HCT116 (cell line): Measurements from ENCODE around the gene AHI1. TPM values are rescaled to one million over a fixed set of nuclear protein-coding genes. Genes with fewer than 3 reads are reported as not detected.

Source experiments
- ATAC-seq: fragments of 200-7000 bp; cut with Tn5 transposase; 2 replicates; pipeline ENCODE4 v1.9.1; 2020; ENCODE audit warnings: mild to moderate bottlenecking, moderate library complexity
- BruUV-seq: library from RNA; stranded (reverse); fragments of 400-500 nt; replicated peaks from 2 replicates; lab custom pipeline; 2021; lab: Mats Ljungman, UMichigan
- CTCF ChIA-PET: fragments of 300-600 bp; sonication (Branson Sonifier 250); formaldehyde crosslinking; loops from one replicate; lab custom pipeline; 2021; ENCODE audit warnings: antibody characterized with exemption; lab: Charles Lee
- POLR2A ChIA-PET: fragments of 300-600, 350-600 bp; sonication (Branson Sonifier 250); formaldehyde crosslinking; loops from one replicate; lab custom pipeline; 2021; ENCODE audit warnings: antibody characterized with exemption; lab: Charles Lee
- RAD21 ChIA-PET, 2 experiments: fragments of 300-600 bp; sonication (Branson Sonifier 250); formaldehyde crosslinking; loops; one replicate each; lab custom pipeline; 2023; ENCODE audit warnings: low total read pairs in 2 of 2; ENCODE audit not compliant: uncharacterized antibody in 2 of 2, unreplicated experiment in 2 of 2, low non-redundant PET in 1 of 2; lab: Charles Lee
- DNase-seq: peaks from one replicate; pipeline ENCODE4 v3.0.0-alpha.2; 2010; ENCODE audit warnings: low read depth, low spot score
- H2AFZ ChIP-seq: fragments of 200-600 bp; shearing (Covaris generic), sonication (generic); 2 replicates; pipeline ENCODE4 v1.6.1; 2017; ENCODE audit warnings: low read depth, mixed run types, mixed read lengths, antibody characterized with exemption, low read length; ENCODE audit not compliant: poor library complexity, severe bottlenecking
- H3K27ac ChIP-seq: 2 replicates; pipeline ENCODE4 v1.5.1; 2012; ENCODE audit warnings: low read depth, low read length
- H3K27me3 ChIP-seq: fragments of 200-600 bp; sonication (generic); 2 replicates; pipeline ENCODE4 v1.6.1; 2016; ENCODE audit warnings: mixed run types, low read length, mixed read lengths; ENCODE audit not compliant: insufficient read depth
- H3K36me3 ChIP-seq, 2 experiments: fragments of 200-500 bp in 1 of 2; fragments of 200-600 bp in 1 of 2; sonication (Bioruptor generic) in 1 of 2; sonication (generic) in 1 of 2; 2 replicates each; pipeline versions ENCODE4 v1.5.1 to v1.6.1; 2014 to 2016; ENCODE audit warnings: low read length in 2 of 2, inconsistent platforms in 1 of 2, mixed read lengths in 1 of 2, mixed run types in 1 of 2; ENCODE audit not compliant: insufficient read depth in 2 of 2, control insufficient read depth in 1 of 2
- H3K4me1 ChIP-seq, 2 experiments: fragments of 200-600 bp in 1 of 2; sonication (generic) in 1 of 2; 2 replicates each; pipeline versions ENCODE4 v1.5.1 to v1.6.1; 2012 to 2017; ENCODE audit warnings: low read length in 2 of 2, inconsistent platforms in 1 of 2, mild to moderate bottlenecking in 1 of 2, mixed read lengths in 1 of 2, mixed run types in 1 of 2, moderate library complexity in 1 of 2; ENCODE audit not compliant: insufficient read depth in 2 of 2, control insufficient read depth in 1 of 2
- H3K4me2 ChIP-seq: fragments of 200-600 bp; sonication (generic); 2 replicates; pipeline ENCODE4 v1.6.1; 2017; ENCODE audit warnings: mixed run types, low read length, mixed read lengths
- H3K4me3 ChIP-seq, 2 experiments: fragments of 200-600 bp in 1 of 2; sonication (generic) in 1 of 2; replicated peaks in 1 of 2; 2 replicates each; pipeline ENCODE4 v1.5.1; 2011 to 2016; ENCODE audit warnings: low read length in 2 of 2, control low read depth in 1 of 2, low read depth in 1 of 2, mild to moderate bottlenecking in 1 of 2, mixed read lengths in 1 of 2, mixed run types in 1 of 2
- H3K79me2 ChIP-seq: fragments of 200-600 bp; sonication (generic); 2 replicates; pipeline ENCODE4 v1.6.1; 2017; ENCODE audit warnings: mild to moderate bottlenecking, mixed run types, low read length, moderate library complexity, mixed read lengths; ENCODE audit not compliant: insufficient read depth
- H3K9ac ChIP-seq: fragments of 200-600 bp; sonication (generic); 2 replicates; pipeline ENCODE4 v1.6.1; 2016; ENCODE audit warnings: low read length, mixed read lengths
- H3K9me2 ChIP-seq: fragments of 200-600 bp; sonication (generic), shearing (Covaris generic); 2 replicates; pipeline ENCODE4 v1.6.1; 2017; ENCODE audit warnings: mixed run types, mild to moderate bottlenecking, moderate library complexity; ENCODE audit not compliant: insufficient read depth
- H3K9me3 ChIP-seq, 2 experiments: fragments of 200-500 bp in 1 of 2; fragments of 200-600 bp in 1 of 2; sonication (Bioruptor generic) in 1 of 2; sonication (generic) in 1 of 2; 2 replicates each; pipeline ENCODE4 v1.6.1; 2014 to 2017; ENCODE audit warnings: low read length in 2 of 2, mixed read lengths in 2 of 2, inconsistent platforms in 1 of 2, low read depth in 1 of 2, mild to moderate bottlenecking in 1 of 2, mixed run types in 1 of 2, moderate library complexity in 1 of 2; ENCODE audit not compliant: control insufficient read depth in 1 of 2, insufficient read depth in 1 of 2
- H4K20me1 ChIP-seq: fragments of 200-600 bp; sonication (generic), shearing (Covaris generic); 2 replicates; pipeline ENCODE4 v1.6.1; 2017; ENCODE audit warnings: mixed run types, mild to moderate bottlenecking, moderate library complexity; ENCODE audit not compliant: insufficient read depth
- CBX3 ChIP-seq: IDR thresholded peaks from 2 replicates; pipeline ENCODE4 v1.6.1; 2012; ENCODE audit warnings: low read depth
- ELF1 ChIP-seq: IDR thresholded peaks from 2 replicates; pipeline ENCODE4 v1.6.1; 2012; ENCODE audit warnings: low read depth, borderline replicate concordance
- EZH2phosphoT487 ChIP-seq: fragments of 200-600 bp; IDR thresholded peaks from 2 replicates; pipeline ENCODE4 v1.6.1; 2018; ENCODE audit warnings: antibody characterized with exemption, borderline replicate concordance
- POLR2A ChIP-seq: IDR thresholded peaks from 2 replicates; pipeline ENCODE4 v1.7.0; 2011; ENCODE audit warnings: borderline replicate concordance; ENCODE audit not compliant: insufficient read depth, insufficient read length; ENCODE audit errors: extremely low read depth
- POLR2AphosphoS5 ChIP-seq: IDR thresholded peaks from 2 replicates; pipeline ENCODE4 v1.6.1; 2011; ENCODE audit warnings: mild to moderate bottlenecking, low read depth, low read length, moderate library complexity
- RAD21 ChIP-seq: IDR thresholded peaks from 2 replicates; pipeline ENCODE4 v1.6.1; 2012; ENCODE audit warnings: low read depth, mild to moderate bottlenecking
- SRF ChIP-seq: IDR thresholded peaks from 2 replicates; pipeline ENCODE4 v1.6.1; 2012; ENCODE audit warnings: low read depth
- intact Hi-C: fragments of 100-400 bp; cut with micrococcal nuclease; formaldehyde crosslinking; loops from 2 replicates; pipeline ENCODE4 v1.10.0; 2022
- total RNA-seq: library from RNA; stranded (reverse); gene quantifications from one replicate; pipeline ENCODE4 v1.2.1, GENCODE V29; 2021; ENCODE audit not compliant: unreplicated experiment
- TF ChIP-seq, protein P1 (sequence below), 3 experiments: fragments of 200-600 bp in 1 of 3; sonication (generic) in 1 of 3; IDR thresholded peaks in 2 of 3; conservative IDR thresholded peaks in 1 of 3; 2 replicates each; pipeline ENCODE4 v1.5.1; 2012 to 2017; ENCODE audit warnings: low read depth in 2 of 3, low read length in 2 of 3, antibody characterized with exemption in 1 of 3, borderline replicate concordance in 1 of 3, control low read depth in 1 of 3, mild to moderate bottlenecking in 1 of 3, mixed read lengths in 1 of 3, mixed run types in 1 of 3, moderate library complexity in 1 of 3; ENCODE audit not compliant: insufficient read depth in 1 of 3
- TF ChIP-seq, protein P2 (sequence below): IDR thresholded peaks from 2 replicates; pipeline ENCODE4 v1.6.1; 2012
- TF ChIP-seq, protein P3 (sequence below): IDR thresholded peaks from 2 replicates; pipeline ENCODE4 v1.6.1; 2012; ENCODE audit warnings: low read depth

AHI1 gene
- total RNA-seq, 1 experiment from 2014 or later, result 29.6 TPM

DNA sequence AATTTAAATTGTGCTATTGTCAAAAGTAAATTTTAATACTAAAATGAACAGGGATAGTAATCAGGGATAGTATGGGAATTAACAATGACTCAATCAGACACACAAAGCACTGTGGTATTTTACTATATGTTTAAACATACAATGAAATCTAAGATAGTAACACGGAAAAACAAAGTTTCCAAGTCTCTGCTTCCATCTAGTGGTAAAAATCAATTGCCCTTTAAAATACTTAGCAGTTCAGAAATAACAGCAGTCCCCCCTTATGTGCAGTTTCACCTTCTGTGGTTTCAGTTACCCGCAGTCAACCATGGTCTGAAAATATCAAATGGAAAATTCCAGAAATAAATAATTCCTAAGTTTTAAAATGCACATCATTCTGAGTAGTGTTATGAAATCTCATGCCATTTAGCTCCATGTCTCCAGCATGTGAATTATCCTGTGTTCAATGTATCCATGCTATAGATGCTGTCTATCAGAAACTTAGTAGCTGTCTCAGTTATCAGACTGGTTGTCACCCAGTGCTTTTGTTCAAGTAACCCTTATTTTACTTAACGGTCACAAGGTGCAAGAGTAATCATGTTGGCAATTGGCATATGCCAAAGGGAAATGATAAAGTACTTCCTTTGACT lies 58.5 kb downstream of the AHI1 start:
- Histone ChIP-seq H3K9me3 (no peaks in the 10 kb centered on the region), H3K27ac (no peak overlapping the region), H3K9ac (no peak overlapping the region), H3K9me2 (no peaks in the 10 kb centered on the region), H3K4me1 (no peaks in the 10 kb centered on the region), H3K27me3 (no peaks in the 10 kb centered on the region), H3K79me2 (no peaks in the 10 kb centered on the region), H2AFZ (no peak overlapping the region), H3K4me2 (no peak overlapping the region), H4K20me1 (no peaks in the 10 kb centered on the region), H3K4me3 (no peak overlapping the region), H3K36me3 (peaks cover 3 to 7% of the 10 kb centered on the region in 2 experiments; a peak in 1 of 4 replicates)
- no TSS peak for BruUV-seq
- intact Hi-C loops, result loop anchor here (5.0 kb wide), 1 partner anchor 1282 kb away; no protein-coding TSS in a partner anchor
- CTCF ChIA-PET, result no interaction called here
- DNase-seq, result no peak
- RAD21 ChIA-PET, result no interaction called here
- peak; percentile 42; the same call in 1 of the 2 replicates for ATAC-seq
- POLR2A ChIA-PET, result no interaction called here
- TF ChIP-seq POLR2AphosphoS5 (no peak), POLR2A (no peak), ELF1 (no peak), CBX3 (no peak), EZH2phosphoT487 (no peak), SRF (no peak), RAD21 (peak; percentile 52)
- TF ChIP-seq, protein P1, sequence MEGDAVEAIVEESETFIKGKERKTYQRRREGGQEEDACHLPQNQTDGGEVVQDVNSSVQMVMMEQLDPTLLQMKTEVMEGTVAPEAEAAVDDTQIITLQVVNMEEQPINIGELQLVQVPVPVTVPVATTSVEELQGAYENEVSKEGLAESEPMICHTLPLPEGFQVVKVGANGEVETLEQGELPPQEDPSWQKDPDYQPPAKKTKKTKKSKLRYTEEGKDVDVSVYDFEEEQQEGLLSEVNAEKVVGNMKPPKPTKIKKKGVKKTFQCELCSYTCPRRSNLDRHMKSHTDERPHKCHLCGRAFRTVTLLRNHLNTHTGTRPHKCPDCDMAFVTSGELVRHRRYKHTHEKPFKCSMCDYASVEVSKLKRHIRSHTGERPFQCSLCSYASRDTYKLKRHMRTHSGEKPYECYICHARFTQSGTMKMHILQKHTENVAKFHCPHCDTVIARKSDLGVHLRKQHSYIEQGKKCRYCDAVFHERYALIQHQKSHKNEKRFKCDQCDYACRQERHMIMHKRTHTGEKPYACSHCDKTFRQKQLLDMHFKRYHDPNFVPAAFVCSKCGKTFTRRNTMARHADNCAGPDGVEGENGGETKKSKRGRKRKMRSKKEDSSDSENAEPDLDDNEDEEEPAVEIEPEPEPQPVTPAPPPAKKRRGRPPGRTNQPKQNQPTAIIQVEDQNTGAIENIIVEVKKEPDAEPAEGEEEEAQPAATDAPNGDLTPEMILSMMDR (IDR thresholded peaks at IDR 0.05 in 2 of 3, conservative IDR thresholded peaks at IDR 0.05 in 1 of 3; ENCODE audit: borderline replicate concordance in 1 of 3, insufficient read depth in 1 of 3, low read depth in 2 of 3, low read length in 2 of 3), result peak; percentile 28 to 56 (median 36); a peak in 4 of 6 replicates
- TF ChIP-seq, protein P2, sequence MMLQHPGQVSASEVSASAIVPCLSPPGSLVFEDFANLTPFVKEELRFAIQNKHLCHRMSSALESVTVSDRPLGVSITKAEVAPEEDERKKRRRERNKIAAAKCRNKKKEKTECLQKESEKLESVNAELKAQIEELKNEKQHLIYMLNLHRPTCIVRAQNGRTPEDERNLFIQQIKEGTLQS, result no peak
- TF ChIP-seq, protein P3, sequence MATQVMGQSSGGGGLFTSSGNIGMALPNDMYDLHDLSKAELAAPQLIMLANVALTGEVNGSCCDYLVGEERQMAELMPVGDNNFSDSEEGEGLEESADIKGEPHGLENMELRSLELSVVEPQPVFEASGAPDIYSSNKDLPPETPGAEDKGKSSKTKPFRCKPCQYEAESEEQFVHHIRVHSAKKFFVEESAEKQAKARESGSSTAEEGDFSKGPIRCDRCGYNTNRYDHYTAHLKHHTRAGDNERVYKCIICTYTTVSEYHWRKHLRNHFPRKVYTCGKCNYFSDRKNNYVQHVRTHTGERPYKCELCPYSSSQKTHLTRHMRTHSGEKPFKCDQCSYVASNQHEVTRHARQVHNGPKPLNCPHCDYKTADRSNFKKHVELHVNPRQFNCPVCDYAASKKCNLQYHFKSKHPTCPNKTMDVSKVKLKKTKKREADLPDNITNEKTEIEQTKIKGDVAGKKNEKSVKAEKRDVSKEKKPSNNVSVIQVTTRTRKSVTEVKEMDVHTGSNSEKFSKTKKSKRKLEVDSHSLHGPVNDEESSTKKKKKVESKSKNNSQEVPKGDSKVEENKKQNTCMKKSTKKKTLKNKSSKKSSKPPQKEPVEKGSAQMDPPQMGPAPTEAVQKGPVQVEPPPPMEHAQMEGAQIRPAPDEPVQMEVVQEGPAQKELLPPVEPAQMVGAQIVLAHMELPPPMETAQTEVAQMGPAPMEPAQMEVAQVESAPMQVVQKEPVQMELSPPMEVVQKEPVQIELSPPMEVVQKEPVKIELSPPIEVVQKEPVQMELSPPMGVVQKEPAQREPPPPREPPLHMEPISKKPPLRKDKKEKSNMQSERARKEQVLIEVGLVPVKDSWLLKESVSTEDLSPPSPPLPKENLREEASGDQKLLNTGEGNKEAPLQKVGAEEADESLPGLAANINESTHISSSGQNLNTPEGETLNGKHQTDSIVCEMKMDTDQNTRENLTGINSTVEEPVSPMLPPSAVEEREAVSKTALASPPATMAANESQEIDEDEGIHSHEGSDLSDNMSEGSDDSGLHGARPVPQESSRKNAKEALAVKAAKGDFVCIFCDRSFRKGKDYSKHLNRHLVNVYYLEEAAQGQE, result no peak
- TF ChIP-seq, all 23 proteins: peak for 2
